WERI-Rb-1 (cell line): Measurements from ENCODE around the gene ATG16L2.

ENCODE experiments used
- DNase-seq: peaks from one replicate; pipeline ENCODE4 v3.0.0-alpha.2; 2020
- H3K27ac ChIP-seq: fragments of 250-450 bp; sonication (Bioruptor Pico); 2 replicates; pipeline ENCODE4 v1.5.1; 2020; ENCODE audit warnings: mild to moderate bottlenecking, moderate library complexity
- H3K27me3 ChIP-seq: fragments of 250-450 bp; sonication (Bioruptor Pico); 2 replicates; pipeline ENCODE4 v1.5.1; 2021; ENCODE audit warnings: mild to moderate bottlenecking, low read depth, moderate library complexity; ENCODE audit not compliant: insufficient read depth, severe bottlenecking
- H3K36me3 ChIP-seq: fragments of 250-450 bp; sonication (Bioruptor Pico); 2 replicates; pipeline ENCODE4 v1.5.1; 2020; ENCODE audit warnings: mild to moderate bottlenecking, moderate library complexity
- H3K4me3 ChIP-seq: 2 replicates; pipeline ENCODE4 v1.5.1; 2011; ENCODE audit warnings: low read depth, mild to moderate bottlenecking, control low read depth, low read length
- H3K9me3 ChIP-seq: fragments of 250-450 bp; sonication (Bioruptor Pico); 2 replicates; pipeline ENCODE4 v1.5.1; 2021; ENCODE audit warnings: mild to moderate bottlenecking, moderate library complexity; ENCODE audit not compliant: severe bottlenecking
- CTCF ChIP-seq: IDR thresholded peaks from 2 replicates; pipeline ENCODE4 v1.5.1; 2011; ENCODE audit warnings: low read depth, mild to moderate bottlenecking, control low read depth, inconsistent platforms, low read length

The ATG16L2 gene

GRCh38 chr11:72859126-72859525 lies 44.9 kb downstream of the ATG16L2 start:
- no peak for DNase-seq
- H3K27ac ChIP-seq = no peak overlapping the region
- peaks cover 5% of the 10 kb centered on the region; the same call in 1 of the 2 replicates for H3K36me3 ChIP-seq
- no peaks in the 10 kb centered on the region for H3K9me3 ChIP-seq
- no peaks in the 10 kb centered on the region for H3K27me3 ChIP-seq
- no peak for TF ChIP-seq CTCF
- no peak overlapping the region for H3K4me3 ChIP-seq

GRCh38 chr11:72860010-72860409 lies 45.8 kb downstream of the ATG16L2 start:
- Histone ChIP-seq H3K4me3 (no peak overlapping the region), H3K36me3 (peaks cover 5% of the 10 kb centered on the region; the same call in 1 of the 2 replicates), H3K27me3 (no peaks in the 10 kb centered on the region), H3K27ac (no peak overlapping the region), H3K9me3 (no peaks in the 10 kb centered on the region)
- DNase-seq = no peak
- TF ChIP-seq CTCF = no peak

GRCh38 chr11:72860592-72860991 lies 46.4 kb downstream of the ATG16L2 start:
- Histone ChIP-seq H3K36me3 (peaks cover 5% of the 10 kb centered on the region; the same call in 1 of the 2 replicates), H3K9me3 (no peaks in the 10 kb centered on the region), H3K27ac (no peak overlapping the region), H3K27me3 (no peaks in the 10 kb centered on the region), H3K4me3 (no peak overlapping the region)
- TF ChIP-seq CTCF = no peak
- no peak for DNase-seq

- Histone ChIP-seq H3K27me3 (no peaks in the 10 kb centered on the region), H3K4me3 (no peak overlapping the region), H3K36me3 (peaks cover 13% of the 10 kb centered on the region), H3K9me3 (no peaks in the 10 kb centered on the region), H3K27ac (no peak overlapping the region)
- no peak for TF ChIP-seq CTCF
- DNase-seq = no peak
Observed at GRCh38 chr11:72863091-72863490, 48.9 kb downstream of the ATG16L2 start.

- no peak for DNase-seq
- Histone ChIP-seq H3K27ac (no peak overlapping the region), H3K4me3 (no peak overlapping the region), H3K36me3 (peaks cover 14% of the 10 kb centered on the region), H3K27me3 (no peaks in the 10 kb centered on the region), H3K9me3 (no peaks in the 10 kb centered on the region)
- no peak for TF ChIP-seq CTCF
Observed at GRCh38 chr11:72863916-72864315, 49.7 kb downstream of the ATG16L2 start.

- no peak for DNase-seq
- Histone ChIP-seq H3K36me3 (peaks cover 14% of the 10 kb centered on the region), H3K27me3 (no peaks in the 10 kb centered on the region), H3K4me3 (no peak overlapping the region), H3K9me3 (no peaks in the 10 kb centered on the region), H3K27ac (no peak overlapping the region)
- no peak for TF ChIP-seq CTCF
Observed at GRCh38 chr11:72864702-72865655, 50.8 kb downstream of the ATG16L2 start.
